ENCODE results near the gene KCNIP1.

Gene KCNIP1

DNA sequence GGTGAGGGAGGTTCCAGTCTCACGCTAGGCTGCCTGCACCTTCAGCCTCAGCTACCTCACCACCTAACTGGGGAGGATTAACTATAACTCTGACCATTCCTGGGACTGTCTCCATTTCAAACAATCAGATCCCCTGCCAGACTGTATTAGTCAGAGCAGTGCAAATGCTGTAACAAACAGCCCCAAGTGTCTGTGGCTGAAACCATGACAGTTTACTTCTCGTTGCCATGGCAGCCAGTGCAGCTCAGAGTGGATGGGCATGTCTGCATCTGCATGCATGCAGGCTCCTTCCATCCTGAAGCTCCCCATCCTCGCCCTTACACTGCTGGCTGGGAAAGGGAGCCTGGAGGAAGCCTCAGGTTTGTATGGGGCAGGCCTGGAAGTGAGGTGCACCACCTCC, 86.7 kb downstream of the KCNIP1 start:
- DNase-seq (ENCODE audit: low read depth in 2 of 2, low spot score in 1 of 2) = no peak

DNA sequence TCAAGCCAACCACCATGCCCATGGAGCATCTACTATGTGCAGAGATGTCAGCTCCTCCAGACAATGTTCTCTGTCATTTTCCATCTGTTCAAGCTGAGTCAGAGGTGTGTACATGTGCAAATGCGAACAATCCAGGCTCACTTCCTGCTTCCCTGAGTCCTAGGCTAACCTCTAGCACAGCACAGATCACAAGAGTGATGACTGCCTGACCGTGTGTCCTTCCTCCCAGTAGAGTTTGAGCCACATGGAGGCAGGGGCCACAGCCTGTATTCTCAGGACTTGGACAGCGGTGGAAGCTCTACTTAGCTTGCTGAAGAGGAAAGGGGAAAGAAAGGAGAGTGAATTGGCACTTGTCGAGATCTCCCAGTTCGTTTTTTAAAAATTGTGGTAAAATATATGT, 87.2 kb downstream of the KCNIP1 start:
- no peak for DNase-seq (ENCODE audit: low read depth in 2 of 2, low spot score in 1 of 2)

DNA sequence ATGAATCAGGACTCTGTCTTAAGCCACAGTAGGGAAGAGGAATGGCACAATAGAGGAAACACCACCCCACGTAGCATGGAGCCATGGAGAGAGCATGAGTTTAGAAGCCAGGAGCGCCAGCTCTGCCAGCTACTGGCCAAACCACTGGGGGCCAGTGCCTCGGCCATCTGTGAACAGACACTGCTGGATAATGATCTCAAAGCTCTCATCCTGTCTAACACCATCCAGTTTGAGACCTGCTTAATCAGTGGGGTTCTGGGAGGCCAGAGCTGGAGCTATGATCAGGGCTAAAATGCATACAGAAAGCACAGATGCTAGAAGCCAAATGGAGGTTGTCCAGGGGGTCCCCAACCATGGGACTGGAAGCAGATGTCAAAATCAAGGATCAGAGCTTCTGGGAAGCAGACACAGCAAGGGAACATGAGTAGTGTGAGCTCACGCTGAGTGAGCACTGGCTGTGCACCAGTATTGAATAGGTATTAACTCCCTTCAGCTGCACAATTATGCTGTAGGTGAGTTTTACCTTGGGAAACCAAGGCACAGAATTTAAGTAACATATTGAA, 92.7 kb downstream of the KCNIP1 start:
- no peak for DNase-seq (ENCODE audit: low read depth in 2 of 2, low spot score in 1 of 2)

DNA sequence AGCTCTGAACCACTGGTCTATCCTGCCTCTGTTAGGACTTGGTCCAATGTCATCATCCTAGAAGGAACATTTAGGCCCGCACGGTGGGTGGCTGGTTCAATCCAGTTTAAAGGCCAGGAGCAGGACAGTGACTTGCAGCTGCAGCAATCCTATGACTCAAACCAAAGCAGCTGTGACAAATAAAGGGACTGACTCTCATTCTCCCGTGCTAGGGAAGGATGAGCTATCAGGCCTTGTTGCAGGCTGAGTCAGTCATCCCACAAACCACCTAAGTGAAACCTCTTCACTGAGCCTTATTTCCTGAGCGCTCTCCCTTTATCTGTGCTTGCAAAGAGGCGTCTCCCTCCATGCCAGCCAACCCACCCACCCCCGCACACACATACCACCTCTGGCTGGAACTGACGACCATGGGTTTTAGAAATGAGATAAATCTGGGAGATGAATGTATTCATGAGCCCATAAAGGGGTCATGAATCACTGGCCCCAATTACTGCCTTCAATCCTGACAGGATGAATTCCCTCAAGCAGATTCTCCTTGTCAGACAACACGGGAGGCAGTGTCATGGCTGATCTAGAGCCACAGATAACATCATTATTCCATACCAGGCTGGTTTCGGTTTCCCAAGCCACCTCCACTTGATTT, 93.4 kb downstream of the KCNIP1 start:
- DNase-seq (ENCODE audit: low read depth in 2 of 2, low spot score in 1 of 2) = no peak

DNA sequence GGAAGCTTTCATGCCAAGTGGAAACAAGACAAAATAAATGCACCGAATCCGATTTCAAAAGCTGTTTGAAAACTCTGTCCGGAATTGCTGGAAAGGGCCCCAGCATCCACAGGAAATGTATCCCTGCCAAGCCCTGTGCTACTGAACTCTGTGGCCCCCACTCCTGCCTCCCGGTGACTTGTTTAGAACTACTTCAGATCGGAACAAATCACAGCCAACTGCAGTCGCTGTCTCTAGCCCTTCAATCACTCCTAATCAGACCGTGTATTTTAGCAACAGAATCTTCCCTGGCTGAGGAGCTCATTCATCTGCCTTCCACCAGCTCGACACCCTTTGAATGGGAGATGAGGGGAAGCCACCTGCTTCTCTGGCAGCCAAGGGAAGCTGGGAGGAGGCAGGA, 94.1 kb downstream of the KCNIP1 start:
- DNase-seq (ENCODE audit: low read depth in 2 of 2, low spot score in 1 of 2) = no peak

DNA sequence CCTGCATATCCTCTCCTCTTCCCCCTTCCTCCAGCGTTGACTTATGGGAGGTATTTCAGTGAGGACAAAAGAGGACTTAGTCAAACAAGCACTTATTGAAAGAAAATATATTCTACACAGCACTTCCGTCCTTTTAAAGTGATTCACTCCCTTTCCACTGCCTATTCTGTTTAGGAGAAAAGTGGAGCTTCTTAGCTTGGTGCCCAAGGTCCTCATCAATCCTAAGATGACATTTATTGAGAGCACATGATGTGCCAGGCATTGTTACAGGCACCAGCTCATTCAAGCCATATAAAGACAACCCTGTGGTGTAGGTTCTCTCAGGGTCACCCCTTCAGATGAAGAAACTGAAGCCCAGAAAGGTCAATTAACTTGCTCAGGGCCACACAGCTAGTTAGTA, 95.9 kb downstream of the KCNIP1 start:
- no peak for DNase-seq (ENCODE audit: low read depth in 2 of 2, low spot score in 1 of 2)

DNA sequence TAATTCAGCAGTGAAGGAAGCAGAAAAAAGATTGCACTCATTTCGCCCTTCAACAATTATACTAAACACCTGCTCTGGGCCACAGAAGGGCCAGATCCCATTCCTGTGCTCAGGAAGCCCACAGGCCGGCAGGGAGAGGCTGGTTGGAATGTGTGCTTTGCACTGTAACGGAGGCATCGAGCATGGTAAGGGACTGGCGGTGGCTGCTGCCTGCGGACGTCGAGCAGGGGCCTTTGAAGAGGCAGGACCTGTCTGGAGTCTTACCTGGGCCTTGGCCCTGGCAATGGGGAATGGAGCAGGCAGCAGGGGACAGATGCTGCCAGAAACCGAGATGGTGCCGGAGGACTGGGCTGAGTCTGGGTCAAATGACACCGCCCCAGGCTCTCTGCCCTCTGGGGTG, 97.8 kb downstream of the KCNIP1 start:
- no peak for DNase-seq (ENCODE audit: low read depth in 2 of 2, low spot score in 1 of 2)

DNA sequence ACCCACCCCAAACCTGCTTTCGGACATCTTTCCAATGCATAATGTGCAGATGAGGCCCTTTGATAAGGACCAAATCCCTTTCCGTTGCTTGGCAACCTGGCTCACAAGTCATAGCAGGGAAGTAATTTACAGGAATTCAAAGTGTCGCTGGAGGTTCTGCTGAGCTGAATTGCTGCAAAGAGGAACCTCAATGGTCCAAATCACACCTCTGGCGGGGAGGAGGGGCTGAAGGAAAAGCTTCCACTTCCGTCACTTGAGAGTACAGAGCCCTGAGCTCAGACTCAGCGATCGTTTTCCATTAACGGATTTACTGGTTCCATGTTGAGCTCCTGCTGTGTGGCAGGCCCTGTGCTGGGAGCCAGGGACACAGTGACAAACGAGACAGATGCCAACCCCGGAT, 99.3 kb downstream of the KCNIP1 start:
- DNase-seq (ENCODE audit: low read depth in 2 of 2, low spot score in 1 of 2) = no peak

DNA sequence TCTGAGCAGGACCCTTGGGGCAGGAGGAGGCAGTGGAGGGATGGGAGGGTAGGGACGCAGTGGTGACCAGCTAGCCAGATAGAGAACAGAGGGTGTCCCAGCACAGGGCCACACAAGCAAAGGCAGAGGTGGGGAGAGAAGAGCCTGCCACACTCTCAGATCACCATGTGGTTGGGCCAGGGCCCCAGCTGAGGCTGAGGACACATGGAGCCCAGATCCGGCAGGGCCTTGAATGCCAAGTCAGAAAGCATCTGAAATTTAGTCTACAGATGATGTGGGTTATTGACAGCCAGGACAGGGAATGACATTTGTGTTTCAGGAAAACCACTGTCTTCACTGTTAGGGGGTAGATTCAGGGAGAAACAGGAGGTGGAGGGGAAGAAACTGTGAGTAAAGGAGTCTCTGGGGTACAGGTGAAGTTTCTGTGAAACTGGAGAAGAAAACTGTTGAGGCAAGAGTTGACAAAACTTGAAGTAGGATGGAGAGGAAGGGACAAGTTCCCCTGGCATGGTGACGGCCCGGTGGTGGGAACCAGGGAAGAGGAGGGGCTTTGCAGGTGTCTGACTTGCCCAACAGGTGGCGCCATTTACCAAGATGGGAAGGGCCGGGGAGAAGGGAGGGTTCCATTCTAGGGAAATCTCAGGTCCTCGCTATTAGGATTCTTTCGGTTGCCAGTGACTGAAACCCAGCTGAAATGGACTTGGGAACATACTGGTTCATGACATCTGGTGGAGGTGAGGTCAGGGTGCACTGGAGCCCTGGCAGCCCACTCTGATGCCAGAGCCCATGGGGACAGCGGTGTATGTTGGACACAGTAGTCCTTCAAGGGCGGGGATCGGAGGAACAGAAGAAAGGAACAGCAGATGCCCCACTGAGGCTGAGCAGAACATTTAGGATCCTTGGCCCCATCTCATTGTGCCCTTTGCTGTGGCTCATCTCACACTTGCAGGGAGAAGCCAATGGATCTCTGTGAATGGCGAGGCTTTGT, 100.1 kb downstream of the KCNIP1 start:
- no peak for DNase-seq (ENCODE audit: low read depth in 2 of 2, low spot score in 1 of 2)

DNA sequence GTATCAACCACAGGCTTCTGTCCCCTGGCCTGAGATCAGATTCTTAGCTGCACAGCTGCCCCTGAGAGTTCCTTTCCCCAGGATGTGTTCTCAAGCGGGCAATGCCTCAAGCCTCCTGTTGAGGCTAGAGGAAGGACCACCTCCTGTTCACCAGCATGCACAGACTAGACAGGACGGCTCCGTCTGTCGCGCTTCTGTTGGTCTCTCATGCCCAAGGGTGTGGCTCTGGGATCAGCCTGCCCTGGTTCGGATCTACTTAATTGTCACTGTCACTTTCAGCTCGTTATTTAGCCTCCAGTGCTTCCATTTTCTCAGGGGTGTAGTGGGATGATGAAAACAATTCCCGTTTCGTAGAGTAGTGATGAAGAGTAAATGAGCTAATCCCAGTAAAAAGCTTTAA, 103.1 kb downstream of the KCNIP1 start:
- DNase-seq (ENCODE audit: low read depth in 2 of 2, low spot score in 1 of 2) = no peak

DNA sequence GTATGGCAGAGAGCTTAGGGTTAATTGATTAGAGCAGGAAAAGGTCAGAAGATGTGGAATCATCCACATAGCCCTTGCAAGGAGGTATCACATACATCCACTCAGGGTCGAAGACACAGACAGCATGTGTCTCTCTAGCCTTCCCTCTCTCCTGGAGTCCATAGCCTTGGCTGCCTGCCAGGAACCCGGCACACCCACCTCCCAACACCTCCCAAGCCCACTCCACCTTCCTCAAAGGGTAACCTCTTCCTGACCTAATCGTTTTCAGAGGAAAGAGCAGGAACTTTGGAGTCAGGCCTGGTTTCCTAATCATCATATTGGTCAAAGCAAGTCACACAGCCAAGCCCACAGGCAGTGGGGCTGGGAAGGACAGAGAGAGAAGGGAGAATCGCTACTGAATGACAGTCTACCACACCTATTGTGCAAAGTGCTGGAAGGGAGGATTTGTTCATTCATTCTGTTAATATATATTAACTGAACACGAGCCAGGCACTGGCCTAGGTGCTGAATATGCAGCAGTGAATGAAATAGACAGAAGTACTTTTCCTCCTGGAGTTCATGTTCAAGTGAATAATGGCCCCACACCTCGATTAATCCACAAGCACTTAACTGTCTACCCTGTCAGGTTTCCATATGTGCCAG, 107.8 kb downstream of the KCNIP1 start:
- DNase-seq (ENCODE audit: low read depth in 2 of 2, low spot score in 1 of 2) = no peak

DNA sequence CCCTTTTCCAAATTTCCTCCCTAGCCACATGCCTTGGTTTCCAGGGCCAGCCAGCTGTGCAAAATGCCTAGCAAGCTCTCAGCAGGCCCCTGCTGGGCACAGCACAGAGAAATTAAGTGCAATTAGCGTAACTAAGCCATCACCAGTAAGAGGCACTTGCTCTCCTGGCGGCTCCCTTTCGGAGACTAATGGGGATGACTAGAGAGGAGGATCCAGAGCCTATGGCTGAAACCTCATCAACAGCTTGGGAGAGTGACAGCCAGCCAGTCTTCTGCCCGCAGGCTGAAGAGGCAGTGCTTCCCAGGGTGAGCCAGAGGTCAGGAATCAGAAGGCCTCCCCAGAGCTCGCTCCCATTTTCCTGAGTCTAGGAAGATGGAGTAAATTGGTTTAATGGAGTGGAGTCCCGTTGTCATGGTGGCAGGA, 108.4 kb downstream of the KCNIP1 start:
- DNase-seq (ENCODE audit: low read depth in 2 of 2, low spot score in 1 of 2) = no peak

DNA sequence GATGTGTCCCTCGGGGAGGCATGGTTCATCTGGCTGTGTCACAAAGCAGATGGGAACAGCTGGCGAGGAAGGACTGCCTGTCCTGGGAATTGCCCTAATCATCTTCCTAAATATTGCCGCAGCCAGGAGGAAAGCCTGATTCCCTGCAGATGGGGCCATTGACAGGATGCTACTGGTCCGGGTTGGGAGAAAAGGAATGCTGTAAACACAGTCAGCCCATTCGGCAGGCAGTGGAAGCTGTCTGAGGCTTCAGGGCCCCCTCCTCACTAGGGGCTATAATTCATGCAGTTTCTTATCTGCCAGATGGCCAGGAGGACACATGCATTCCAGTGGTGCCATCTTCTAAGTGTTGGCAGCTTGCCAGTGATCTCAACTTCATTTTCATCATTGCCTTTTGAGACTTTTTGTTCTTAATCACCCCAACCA, 110.3 kb downstream of the KCNIP1 start:
- DNase-seq (ENCODE audit: low read depth in 2 of 2, low spot score in 1 of 2) = no peak

DNA sequence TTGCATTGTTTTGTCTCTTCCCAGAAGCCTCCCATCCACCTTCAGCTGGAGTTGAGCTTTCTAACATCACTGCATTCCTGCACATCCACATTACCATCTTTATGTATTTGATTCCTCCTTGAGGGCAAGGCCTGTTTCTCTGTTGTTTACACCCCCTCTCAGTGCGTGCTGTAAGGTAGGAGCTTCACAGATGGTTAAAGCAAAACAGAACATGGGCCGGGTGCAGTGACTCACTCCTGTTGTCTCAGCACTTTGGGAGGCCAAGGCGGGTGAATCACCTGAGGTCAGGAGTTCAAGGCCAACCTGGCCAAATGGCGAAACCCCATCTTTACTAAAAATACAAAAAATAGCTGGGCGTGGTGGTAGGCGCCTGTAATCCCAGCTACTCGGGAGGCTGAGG, 110.9 kb downstream of the KCNIP1 start:
- no peak for DNase-seq (ENCODE audit: low read depth in 2 of 2, low spot score in 1 of 2)

DNA sequence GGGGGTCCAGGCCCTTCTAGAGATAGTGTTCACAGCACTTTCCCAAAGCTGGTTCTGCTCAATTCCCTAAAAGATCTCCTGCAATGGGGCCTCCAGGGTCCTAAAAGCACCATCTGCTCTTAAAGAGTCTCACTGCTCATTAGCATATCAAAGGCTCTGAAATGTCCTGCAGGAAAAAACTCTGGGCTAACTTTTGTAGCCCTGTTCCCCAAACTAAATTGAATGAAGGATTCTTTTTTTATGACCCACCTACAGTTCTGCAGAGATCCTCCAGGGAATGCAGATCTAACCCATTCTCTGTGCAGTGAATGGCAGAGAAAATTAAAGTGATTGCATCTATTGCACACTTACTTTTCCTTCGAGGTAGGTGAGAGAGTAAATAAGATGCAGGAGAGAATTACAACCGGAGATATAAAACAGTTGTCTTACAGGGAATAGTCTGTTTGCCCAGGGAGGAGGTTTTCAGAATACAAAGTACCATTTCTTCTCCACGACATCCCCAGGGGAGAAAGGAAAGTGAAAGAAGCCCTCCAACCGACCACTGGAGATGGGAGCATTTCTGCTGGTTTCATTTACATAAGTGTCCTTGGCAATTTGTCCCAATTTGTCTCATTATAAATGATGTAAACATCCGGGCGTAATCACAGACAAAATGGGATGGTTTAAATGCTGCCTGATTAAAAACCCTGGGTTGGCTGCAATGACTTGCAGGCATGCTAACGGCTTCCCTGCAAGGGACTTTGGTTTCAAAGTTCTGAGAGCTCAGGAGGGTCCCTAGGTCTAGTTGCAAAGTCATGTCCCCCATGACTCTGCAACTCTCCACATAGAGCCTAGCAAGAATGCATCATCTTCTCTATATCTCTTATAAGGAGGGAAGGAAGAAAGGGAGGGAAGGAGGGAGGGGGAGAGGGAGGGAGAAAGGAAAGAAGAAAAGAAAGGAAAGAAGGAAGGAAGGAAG, 114.0 kb downstream of the KCNIP1 start:
- DNase-seq (ENCODE audit: low read depth in 2 of 2, low spot score in 1 of 2) = no peak

DNA sequence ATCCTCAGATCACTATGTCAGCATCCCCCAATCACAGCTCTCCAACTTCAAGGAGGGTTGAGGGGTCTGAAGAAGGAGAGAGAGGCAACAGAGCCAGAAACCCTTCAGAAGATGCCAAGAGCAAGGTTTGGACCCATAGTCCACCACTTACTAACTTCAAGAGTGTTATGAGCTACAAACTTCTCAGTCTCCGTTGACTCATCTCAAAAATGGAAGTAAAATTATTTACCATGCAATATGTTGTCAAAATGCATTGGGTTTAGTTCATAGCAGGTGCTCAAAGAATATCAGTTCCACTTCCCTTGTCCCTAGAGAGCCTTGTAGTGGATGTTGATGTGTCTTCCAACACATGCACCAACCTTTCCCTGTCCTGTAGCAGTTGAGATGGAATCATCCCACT, 116.0 kb downstream of the KCNIP1 start:
- DNase-seq (ENCODE audit: low read depth in 2 of 2, low spot score in 1 of 2) = no peak

DNA sequence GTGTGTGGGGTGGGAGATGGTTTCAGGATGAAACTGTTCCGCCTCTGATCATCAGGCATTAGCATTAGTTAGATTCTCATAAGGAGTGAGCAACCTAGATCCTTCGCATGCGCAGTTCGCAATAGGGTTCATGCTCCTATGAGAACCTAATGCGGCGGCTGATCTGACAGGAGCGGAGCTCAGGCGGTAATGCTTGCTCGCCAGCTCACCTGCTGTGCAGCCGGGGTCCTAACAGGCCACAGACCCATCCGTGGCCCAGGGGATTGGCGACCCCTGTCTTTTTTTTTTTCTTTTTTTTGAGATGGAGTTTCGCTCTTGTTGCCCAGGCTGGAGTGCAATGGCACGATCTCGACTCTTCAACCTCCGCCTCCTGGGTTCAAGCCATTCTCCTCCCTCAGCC, 119.1 kb downstream of the KCNIP1 start:
- DNase-seq (ENCODE audit: low read depth in 2 of 2, low spot score in 1 of 2) = no peak

DNA sequence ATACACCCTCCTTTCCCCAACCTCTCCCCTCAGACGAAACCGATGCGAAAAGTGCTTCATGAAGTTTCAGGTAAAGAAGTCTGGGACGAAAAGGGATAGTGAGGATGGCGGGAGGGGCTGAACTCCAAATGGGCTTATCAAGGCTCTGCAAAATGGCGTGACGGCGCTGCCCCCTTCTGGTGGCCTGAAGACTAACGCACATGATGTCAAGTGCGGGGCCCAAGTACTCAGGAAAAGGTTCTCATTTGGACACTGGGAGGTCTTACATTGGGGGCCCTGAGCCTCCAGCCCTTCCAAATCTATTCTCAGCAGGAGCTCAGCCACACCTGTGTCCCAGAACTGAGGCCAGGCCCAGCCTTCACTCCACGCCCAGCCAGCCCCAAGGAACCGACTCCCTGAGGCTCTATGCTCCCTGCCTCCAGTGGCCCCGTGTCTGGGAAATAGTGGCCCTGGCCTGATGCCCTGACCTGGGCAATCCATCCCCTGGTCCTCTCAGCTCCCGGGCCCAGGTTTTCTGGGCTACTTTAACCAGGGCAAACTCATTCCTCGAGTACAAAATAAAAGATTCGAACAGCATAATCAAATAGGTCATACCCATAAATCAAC, 119.9 kb downstream of the KCNIP1 start:
- no peak for DNase-seq (ENCODE audit: low read depth in 2 of 2, low spot score in 1 of 2)

DNA sequence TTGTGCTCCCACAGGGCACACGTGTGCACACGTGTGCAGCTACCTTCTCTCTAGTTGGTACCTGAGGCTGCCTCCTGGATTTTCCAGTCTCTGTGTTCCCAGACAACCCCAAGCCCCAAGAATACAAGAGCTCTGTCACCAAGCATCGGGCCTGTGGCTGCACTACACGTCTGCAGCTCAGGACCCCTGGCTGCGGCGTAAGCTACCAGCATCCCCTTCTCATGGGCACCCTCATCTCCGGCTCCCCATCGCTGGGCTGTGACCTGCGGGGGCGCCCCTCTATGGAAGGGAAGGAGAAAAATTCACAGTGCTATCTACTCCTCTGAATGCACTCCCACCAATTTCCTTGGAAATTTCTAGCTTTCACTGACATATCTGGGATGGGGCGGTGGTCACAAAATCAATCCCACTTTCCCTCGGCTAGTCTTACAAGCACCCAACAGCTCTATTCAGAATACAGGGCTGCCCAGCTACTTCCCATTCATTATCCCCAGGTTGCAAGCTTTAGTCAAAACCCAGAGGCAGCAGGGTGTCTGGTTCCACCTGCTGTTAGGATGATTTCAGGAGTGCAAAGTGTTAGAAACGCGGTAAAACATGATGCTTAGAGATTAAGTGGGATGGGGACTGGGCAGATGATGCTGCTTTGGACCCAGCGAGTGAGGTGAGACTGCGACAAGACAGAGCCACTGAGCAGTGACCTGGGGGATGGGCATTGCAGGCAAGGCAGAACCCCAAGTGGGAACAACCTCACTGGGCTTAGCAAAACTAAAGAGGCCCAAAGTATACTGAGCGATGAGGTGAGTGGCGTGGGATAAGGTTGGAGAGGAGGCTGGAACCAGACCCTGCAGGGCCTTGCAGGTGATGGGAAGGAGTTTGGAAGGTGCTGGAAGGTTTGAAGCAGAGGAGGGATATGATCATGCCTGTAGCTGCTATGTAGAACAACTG, 121.7 kb downstream of the KCNIP1 start:
- DNase-seq (ENCODE audit: low read depth in 2 of 2, low spot score in 1 of 2) = no peak
